NCI-H187 (cell line): ENCODE data around the gene RBFOX2.

ENCODE experiments used
- DNase-seq, 2 experiments: peaks; one replicate each; lab custom pipeline; 2025; lab: John Stamatoyannopoulos, UW

Gene RBFOX2

GRCh38 chr22:35896111-35896705 lies 132.4 kb downstream of the RBFOX2 start:
- DNase-seq: no peak

DNA sequence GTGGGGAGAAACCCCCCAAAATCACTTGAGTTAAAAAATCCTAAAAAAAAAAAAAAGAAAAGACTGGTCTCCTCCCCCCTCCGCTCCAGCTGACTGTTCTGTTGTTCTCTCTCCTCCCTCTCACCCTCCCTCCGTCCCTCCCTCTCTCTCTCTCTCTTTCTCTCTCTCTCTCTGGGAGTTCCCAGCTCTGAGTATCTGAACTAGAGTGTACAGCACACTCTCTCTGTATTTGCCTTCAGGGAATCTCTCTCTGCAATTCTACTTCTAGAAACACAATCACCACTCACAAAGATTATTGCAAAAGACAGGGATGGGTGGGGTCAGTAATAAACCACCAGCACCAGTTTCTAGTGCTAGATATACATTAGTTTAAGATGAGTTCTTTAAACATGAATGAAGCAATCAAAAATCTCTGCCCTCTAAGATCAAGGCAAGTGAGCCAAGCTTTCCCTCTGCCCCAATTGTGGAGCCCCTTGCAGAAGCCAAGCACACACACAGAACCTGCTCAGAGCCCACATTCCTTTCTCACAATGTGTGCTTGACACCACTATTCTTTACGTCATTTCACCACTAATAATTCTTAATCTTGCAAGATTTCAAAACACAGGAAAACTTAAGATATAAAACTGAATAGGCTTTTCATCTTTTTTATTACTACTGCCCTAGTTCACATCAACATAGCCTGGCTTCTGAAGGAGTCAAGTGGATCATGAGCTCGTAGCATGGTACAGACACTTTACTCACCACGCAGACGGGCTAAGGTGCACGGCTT lies 133.5 kb downstream of the RBFOX2 start:
- no peak for DNase-seq

- no peak for DNase-seq
Measured at GRCh38 chr22:35894464-35894878, 134.2 kb downstream of the RBFOX2 start.

DNA sequence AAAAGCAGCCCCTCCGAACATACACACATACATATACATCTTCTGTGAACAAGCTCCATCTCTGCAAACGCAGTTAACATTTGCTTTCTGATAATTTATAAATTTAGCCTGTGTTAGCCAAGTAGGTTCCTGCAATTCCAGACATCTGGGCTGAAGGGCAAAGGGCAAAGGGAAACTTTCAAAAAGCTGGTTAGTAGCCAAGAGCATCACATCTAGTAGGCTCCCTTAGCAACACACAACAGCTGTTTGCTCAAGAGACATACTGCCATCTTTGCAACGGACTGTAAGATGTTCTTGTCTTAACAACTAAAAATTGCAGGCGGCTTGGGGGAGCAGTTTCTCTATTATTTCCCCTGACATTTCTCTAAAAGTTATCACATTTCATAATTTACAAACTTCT lies 134.9 kb downstream of the RBFOX2 start:
- no peak for DNase-seq

DNA sequence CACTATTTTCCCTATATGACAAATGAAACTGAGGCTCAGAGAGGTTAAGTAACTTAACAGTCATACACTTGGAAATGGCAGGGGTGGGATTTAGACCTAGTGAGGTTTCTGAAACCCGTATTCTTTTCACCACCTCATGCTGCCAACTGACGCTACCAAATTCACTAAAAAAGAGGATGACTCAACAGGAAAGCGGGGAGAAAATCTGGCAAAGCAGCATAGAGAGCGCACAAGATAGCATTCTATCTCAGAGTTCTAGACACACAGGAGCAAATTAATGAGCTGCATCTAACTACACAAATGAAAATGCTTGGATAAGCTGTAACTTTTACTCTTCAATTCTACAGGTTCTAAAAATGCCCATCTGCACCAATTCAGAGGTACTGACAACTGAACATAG lies 136.4 kb downstream of the RBFOX2 start:
- DNase-seq: no peak

- no peak for DNase-seq
Measured at GRCh38 chr22:35891442-35891841, 137.2 kb downstream of the RBFOX2 start.

DNA sequence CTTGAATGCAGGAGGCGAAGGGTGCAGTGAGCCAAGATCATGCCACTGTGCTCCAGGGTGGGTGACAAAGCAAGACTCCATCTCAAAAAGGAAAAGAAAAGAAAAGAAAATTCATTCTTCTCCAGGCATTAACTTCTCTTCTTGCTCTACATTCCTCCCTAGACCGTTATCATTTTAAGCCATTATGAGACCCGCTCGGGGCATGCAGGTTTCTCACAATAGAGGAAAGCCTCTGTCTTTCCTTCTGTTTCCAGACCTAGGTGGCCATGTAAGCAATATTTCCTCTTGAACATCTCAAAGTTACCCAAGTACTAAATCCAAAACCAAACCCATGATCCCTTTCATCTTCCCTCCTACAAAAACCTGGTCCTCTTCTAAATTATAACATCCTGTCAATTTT lies 139.6 kb downstream of the RBFOX2 start:
- no peak for DNase-seq

- no peak for DNase-seq
Measured at GRCh38 chr22:35888181-35888870, 140.3 kb downstream of the RBFOX2 start.

- no peak for DNase-seq
Measured at GRCh38 chr22:35887296-35887875, 141.2 kb downstream of the RBFOX2 start.

DNA sequence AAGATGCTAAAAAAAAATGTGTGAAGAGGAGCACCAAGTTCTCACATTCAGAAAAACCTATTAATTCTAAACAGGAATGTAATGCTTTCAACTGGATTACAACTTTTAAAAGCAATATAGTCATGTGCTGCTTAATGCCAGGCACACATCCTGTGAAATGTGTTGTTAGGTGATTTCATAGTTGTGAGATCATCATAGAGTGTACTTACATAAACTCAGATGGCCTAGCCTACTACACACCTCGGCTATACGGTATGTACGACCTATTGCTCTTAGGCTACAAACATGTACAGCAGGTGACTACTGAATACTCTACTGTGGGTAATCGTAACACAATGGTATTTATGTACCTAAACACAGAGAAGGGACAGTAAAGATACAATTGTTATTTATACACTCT lies 142.3 kb downstream of the RBFOX2 start:
- DNase-seq: no peak

DNA sequence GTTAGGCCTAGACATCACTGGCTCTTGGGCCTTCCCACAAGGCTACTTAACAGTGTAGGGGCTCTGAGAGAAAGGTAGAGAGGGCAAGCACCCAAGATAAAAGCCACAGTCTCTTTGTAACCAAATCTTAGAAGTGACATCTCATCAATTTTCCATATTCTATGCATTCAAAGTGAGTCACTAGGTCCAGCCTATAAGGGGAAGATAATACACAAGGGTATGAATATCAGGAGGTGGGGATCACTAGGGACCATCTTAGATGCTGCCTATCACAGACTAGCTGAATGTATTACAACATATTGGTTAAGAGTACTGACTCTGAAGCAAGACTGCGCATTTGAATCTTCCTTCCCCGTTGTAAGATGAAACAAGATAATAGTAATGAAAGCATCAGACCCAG lies 144.1 kb downstream of the RBFOX2 start:
- no peak for DNase-seq

- no peak for DNase-seq
Measured at GRCh38 chr22:35883031-35883620, 145.5 kb downstream of the RBFOX2 start.

DNA sequence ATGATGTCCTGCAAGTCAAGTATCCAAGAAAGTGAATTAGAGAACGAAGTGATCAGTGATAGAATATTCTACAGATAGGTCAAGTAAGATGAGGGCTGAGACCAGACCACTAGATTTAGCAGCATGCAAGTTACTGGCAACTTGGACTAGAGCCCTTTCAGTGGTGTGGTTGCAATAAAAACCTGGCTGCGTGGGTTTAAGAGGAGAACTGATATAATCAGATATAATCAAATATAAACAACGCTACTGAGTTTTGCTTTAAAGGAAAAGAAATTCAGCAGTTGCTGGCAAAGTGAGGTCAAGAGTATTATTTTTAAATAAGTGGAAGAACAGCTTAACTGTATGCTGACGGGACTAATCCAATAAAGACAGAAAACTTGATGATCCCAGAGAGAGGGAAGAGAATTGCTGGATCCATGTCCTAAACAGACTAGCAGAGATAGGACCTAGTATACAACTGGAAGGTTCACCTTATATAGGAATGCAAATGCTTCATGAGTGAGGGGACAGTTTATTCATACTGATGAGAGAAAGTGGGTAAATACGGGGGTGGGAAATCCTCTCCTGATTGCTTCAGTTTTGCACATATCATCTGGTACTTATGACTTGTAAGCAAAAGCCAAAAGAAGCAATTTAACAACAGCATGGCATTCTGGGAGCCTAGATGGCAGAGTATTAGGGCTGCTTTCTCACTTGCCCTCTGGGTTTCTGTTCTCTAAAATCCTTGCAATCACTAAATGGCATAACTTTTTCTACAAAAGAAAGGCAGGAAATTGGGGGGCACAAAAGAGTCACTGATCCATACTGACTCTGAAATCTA lies 146.2 kb downstream of the RBFOX2 start:
- no peak for DNase-seq

- DNase-seq: no peak
Measured at GRCh38 chr22:35879351-35879750, 149.3 kb downstream of the RBFOX2 start.

DNA sequence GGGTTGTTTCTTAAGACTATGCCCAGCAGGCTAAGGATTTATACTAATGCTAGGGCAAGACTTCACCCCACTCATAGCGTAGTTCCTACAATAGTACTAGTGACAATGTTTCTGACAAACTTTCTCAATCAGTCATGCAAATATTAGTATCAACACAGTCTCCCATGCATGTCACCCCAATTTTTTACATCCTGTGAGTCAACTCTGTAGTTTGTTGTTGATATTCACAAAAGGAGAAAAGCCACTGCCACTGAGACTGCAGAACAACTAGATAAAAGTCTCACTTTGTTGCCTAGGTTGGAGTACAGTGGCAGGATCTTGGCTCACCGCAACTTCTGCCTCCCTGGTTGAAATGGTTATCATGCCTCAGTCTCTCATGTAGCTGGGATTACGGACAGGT lies 155.2 kb downstream of the RBFOX2 start:
- DNase-seq: no peak

DNA sequence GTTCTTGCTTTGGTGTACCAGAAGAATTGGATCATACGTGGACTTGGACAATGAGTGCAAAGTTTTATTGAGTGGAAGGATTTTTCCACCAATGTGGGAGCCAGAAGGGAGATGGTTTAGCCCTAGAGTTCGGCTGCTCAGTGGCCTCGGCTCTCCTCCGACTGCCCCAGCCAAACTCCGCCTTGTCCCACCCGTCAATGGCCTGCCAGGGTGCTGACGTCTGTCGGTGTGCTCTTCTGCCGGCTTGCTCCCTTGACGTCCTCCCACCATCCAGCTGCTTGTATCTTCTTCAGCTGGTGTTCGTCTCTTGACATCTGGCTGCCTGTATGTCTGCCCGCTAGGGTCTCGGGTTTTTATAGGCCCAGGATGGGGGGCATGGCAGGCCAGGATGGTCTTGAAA lies 156.2 kb downstream of the RBFOX2 start:
- DNase-seq: no peak

- DNase-seq: no peak
Measured at GRCh38 chr22:35870517-35871293, 157.9 kb downstream of the RBFOX2 start.

- DNase-seq: no peak
Measured at GRCh38 chr22:35868938-35869337, 159.7 kb downstream of the RBFOX2 start.

DNA sequence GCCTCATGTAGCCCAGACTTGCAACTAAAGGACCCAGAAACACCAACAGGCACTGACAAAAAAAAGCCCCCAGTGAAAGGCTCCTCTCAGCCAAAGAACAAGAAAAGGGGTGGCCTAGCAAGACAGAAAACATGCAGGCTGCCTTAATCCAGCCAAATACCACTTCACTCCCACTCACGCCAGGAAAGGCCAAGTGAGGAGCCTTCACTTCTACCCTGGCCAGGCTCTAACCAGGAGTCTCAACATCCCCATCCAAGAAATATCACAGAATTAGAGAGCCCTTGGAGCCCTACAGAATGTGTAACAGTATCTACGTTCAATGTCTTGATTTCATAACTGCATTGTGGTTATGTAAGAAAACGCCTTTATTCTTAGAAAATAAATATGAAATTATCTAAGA lies 162.0 kb downstream of the RBFOX2 start:
- no peak for DNase-seq

- no peak for DNase-seq
Measured at GRCh38 chr22:35864545-35865165, 164.0 kb downstream of the RBFOX2 start.
